KG1 (cell line): Measurements from ENCODE around the gene SOCS6.
"Not testable (repeated sequence)": the region's sequence is repeated elsewhere in the genome, so short reads cannot be mapped to it uniquely, and the experiment has no call there.

Source experiments
- DNase-seq: peaks from one replicate; lab custom pipeline; 2025; lab: John Stamatoyannopoulos, UW

SOCS6 gene

GRCh38 chr18:70288851-70289328 lies at the start of gene SOCS6:
SOCS6 (plus strand) TSS chr18:70289045; CDS start chr18:70324669, 35,624 bp downstream.
- peak; percentile 18 for DNase-seq

- no peak for DNase-seq
These were observed 45.5 kb upstream of the SOCS6 start for GRCh38 chr18:70243131-70243929.

- DNase-seq, result no peak
These were observed 42.8 kb upstream of the SOCS6 start for GRCh38 chr18:70246061-70246466.

- no peak for DNase-seq
These were observed 39.7 kb upstream of the SOCS6 start for GRCh38 chr18:70249118-70249517.

GRCh38 chr18:70249861-70250260 lies 39.0 kb upstream of the SOCS6 start:
- DNase-seq, result not testable (repeated sequence)

GRCh38 chr18:70250781-70251180 lies 38.1 kb upstream of the SOCS6 start:
- DNase-seq, result no peak

GRCh38 chr18:70256184-70256583 lies 32.7 kb upstream of the SOCS6 start:
- no peak for DNase-seq

- no peak for DNase-seq
These were observed 31.9 kb upstream of the SOCS6 start for GRCh38 chr18:70256994-70257393.

- DNase-seq, result no peak
These were observed 30.6 kb upstream of the SOCS6 start for GRCh38 chr18:70258243-70258642.

GRCh38 chr18:70260683-70261082 lies 28.2 kb upstream of the SOCS6 start:
- no peak for DNase-seq

GRCh38 chr18:70261141-70261788 lies 27.6 kb upstream of the SOCS6 start:
- no peak for DNase-seq

GRCh38 chr18:70263336-70263735 lies 25.5 kb upstream of the SOCS6 start:
- DNase-seq, result no peak

GRCh38 chr18:70271742-70272141 lies 17.1 kb upstream of the SOCS6 start:
- no peak for DNase-seq

GRCh38 chr18:70273021-70273420 lies 15.8 kb upstream of the SOCS6 start:
- no peak for DNase-seq

- DNase-seq, result no peak
These were observed 12.2 kb upstream of the SOCS6 start for GRCh38 chr18:70276416-70277191.

- DNase-seq, result no peak
These were observed 9.4 kb upstream of the SOCS6 start for GRCh38 chr18:70279470-70279869.

GRCh38 chr18:70280007-70280925 lies 8.6 kb upstream of the SOCS6 start:
- no peak for DNase-seq

- DNase-seq, result peak; percentile 45
These were observed 3.7 kb upstream of the SOCS6 start for GRCh38 chr18:70284976-70285620.

- no peak for DNase-seq
These were observed 1.1 kb upstream of the SOCS6 start for GRCh38 chr18:70287731-70288130.

GRCh38 chr18:70288171-70288850 lies 534 bp upstream of the SOCS6 start:
- DNase-seq, result no peak
